Activated T-helper 2 cell treated with anti-CD3 and anti-CD28 coated beads, Interferon-gamma antibody, Interleukin-2, Interleukin-4, amounts not matched to agents 10 μg/mL and 5 μg/mL and 100 μg/mL, durations not matched to agents 14 hours and 24 hours and 36 hours (primary cell): ENCODE results near the gene C2CD4D. TPM values are rescaled to one million over a fixed set of nuclear protein-coding genes. Genes with fewer than 3 reads are reported as not detected.

Source experiments
- DNase-seq: peaks from one replicate; pipeline ENCODE4 v3.0.0; 2021; ENCODE audit warnings: low spot score
- H3K27ac Mint-ChIP-seq: one replicate; pipeline ENCODE4 v1.8.0; 2021; ENCODE audit warnings: mixed read lengths
- H3K27me3 Mint-ChIP-seq: one replicate; pipeline ENCODE4 v1.8.0; 2021; ENCODE audit warnings: low read depth, mixed read lengths
- H3K36me3 Mint-ChIP-seq: one replicate; pipeline ENCODE4 v1.8.0; 2021; ENCODE audit warnings: low read depth, mixed read lengths
- H3K4me1 Mint-ChIP-seq: one replicate; pipeline ENCODE4 v1.8.0; 2021; ENCODE audit warnings: low read depth, mixed read lengths
- H3K4me3 Mint-ChIP-seq: one replicate; pipeline ENCODE4 v1.8.0; 2021; ENCODE audit warnings: low read depth, mild to moderate bottlenecking, moderate library complexity, mixed read lengths
- H3K9me3 Mint-ChIP-seq: one replicate; pipeline ENCODE4 v1.8.0; 2021; ENCODE audit warnings: mixed read lengths
- intact Hi-C: fragments of 100-400 bp; cut with micrococcal nuclease; formaldehyde crosslinking; loops from one replicate; pipeline ENCODE4 v1.15.1; 2023
- total RNA-seq: library from RNA; stranded (reverse); gene quantifications from 2 replicates; pipeline ENCODE4 v1.2.3, GENCODE V29; 2022

C2CD4D gene
- total RNA-seq, 1 donor from 2014 or later = 1.6 TPM

DNA sequence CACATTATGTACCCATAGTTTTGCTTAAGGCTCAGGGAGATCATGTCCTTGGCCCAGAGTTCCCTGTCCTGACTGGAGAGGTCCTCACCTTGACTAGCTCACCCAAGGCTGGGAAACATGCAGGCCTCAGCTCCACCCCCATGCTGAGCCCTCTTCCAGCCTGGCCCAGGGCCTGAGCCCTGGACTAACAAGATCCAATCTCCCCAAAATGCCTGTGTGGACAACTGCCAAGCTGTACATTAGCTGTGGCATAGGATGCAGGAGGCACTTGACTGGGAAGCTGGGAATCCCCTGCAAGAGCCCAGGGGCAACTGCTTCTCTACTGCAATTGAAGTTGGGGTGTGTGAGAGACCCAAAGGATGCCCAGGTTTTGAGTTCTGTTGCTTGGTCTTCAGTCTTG is 36.5 kb downstream of the C2CD4D start:
- Mint-ChIP-seq H3K27me3 (peaks cover 15% of the 10 kb centered on the region), H3K4me3 (no peak overlapping the region), H3K4me1 (no peaks in the 10 kb centered on the region), H3K9me3 (no peaks in the 10 kb centered on the region), H3K36me3 (no peaks in the 10 kb centered on the region), H3K27ac (no peak overlapping the region)
- intact Hi-C loops = no loop called here
- no peak for DNase-seq

DNA sequence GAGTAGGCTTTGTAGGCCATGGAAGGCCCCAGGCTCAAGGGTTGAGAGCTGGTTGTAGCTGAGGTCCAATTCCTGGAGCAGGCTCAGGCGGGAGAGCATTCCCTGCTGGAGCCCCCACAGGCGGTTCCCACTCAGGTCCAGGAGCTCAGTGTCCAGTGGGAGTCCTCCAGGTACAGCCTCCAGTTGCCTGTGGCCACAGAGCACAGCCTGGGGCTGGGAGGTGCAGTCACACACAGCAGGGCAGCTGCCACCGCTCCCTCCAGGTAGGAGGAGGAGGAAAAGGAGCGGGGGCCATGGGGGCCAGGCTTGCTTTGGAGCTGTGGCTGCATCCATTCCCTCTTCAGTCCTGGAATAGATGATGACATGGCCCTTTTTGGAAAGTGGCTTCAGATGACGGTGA is 37.2 kb downstream of the C2CD4D start:
- Mint-ChIP-seq H3K4me3 (no peak overlapping the region), H3K27me3 (peaks cover 12% of the 10 kb centered on the region), H3K9me3 (no peaks in the 10 kb centered on the region), H3K4me1 (no peaks in the 10 kb centered on the region), H3K36me3 (no peaks in the 10 kb centered on the region), H3K27ac (no peak overlapping the region)
- no peak for DNase-seq
- intact Hi-C loops = no loop called here

- intact Hi-C loops = no loop called here
- no peak overlapping the region for H3K4me3 Mint-ChIP-seq
These were observed 37.8 kb downstream of the C2CD4D start for GRCh38 chr1:151801846-151802245.

DNA sequence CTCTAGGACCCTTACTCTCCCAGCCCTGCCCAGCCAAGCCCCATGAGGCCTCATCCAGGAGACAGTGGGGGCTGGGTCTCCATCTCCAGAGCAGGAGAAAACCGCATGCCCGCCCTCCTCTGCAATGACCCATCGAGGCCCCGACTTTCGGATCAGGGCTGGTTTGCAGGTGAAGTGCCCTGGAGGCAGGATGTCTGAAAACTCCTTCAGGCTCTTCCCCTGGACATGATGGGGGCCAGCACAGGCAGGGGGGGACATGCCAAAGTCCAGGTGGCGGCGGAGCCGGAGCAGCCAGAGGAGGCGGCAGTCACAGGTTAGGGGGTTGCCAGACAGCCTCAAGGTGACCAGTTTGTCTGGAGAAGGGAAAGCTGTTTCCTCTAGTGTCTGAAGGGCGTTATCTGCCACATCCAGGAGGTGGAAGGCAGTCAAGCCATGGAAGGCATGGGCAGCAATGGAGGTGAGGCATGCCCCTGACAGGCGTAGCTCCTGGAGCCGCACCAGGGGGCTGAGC is 38.3 kb downstream of the C2CD4D start:
- Mint-ChIP-seq H3K27me3 (peaks cover 12% of the 10 kb centered on the region), H3K4me1 (no peaks in the 10 kb centered on the region), H3K27ac (no peak overlapping the region), H3K4me3 (no peak overlapping the region), H3K36me3 (no peaks in the 10 kb centered on the region), H3K9me3 (no peaks in the 10 kb centered on the region)
- no peak for DNase-seq
- intact Hi-C loops = no loop called here

More at GRCh38 chr1:151801846-151802245, 37.8 kb downstream of the C2CD4D start:
- Mint-ChIP-seq H3K4me1 (no peaks in the 10 kb centered on the region), H3K36me3 (no peaks in the 10 kb centered on the region), H3K9me3 (no peaks in the 10 kb centered on the region), H3K27me3 (peaks cover 12% of the 10 kb centered on the region), H3K27ac (no peak overlapping the region)
- DNase-seq = no peak

GRCh38 chr1:151800830-151801229 is 38.8 kb downstream of the C2CD4D start:
- Mint-ChIP-seq H3K36me3 (no peaks in the 10 kb centered on the region), H3K4me1 (no peaks in the 10 kb centered on the region), H3K27ac (no peak overlapping the region), H3K27me3 (peaks cover 12% of the 10 kb centered on the region), H3K9me3 (no peaks in the 10 kb centered on the region), H3K4me3 (no peak overlapping the region)
- DNase-seq = no peak
- intact Hi-C loops = no loop called here

- intact Hi-C loops = no loop called here
These were observed 40.2 kb downstream of the C2CD4D start for GRCh38 chr1:151799179-151800022.

DNA sequence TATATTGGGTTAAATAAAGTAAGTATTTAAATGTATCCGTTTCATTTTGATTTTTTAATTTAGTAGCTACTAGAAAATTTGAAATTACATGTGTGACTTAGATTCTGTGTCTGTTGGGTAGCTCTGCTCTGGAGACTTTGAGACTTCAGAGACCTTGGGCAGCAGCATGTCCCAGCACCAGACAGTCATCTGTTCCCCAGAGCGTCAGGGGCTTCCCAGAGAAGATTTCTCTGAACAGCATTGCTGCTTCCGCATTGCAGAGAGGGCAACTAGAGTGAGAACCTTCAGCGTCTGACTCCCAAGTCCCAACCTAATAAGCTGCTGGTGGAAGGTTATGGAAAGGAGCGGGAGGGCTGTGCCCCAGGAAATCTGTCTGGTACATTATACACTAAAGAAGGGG is 41.0 kb downstream of the C2CD4D start:
- no peak overlapping the region for H3K27ac Mint-ChIP-seq
- intact Hi-C loops = no loop called here
- no peak overlapping the region for H3K4me3 Mint-ChIP-seq
- DNase-seq = no peak
- no peaks in the 10 kb centered on the region for H3K9me3 Mint-ChIP-seq
- no peaks in the 10 kb centered on the region for H3K4me1 Mint-ChIP-seq
- H3K27me3 Mint-ChIP-seq = peaks cover 7% of the 10 kb centered on the region
- no peaks in the 10 kb centered on the region for H3K36me3 Mint-ChIP-seq

More at GRCh38 chr1:151799179-151800022, 40.2 kb downstream of the C2CD4D start:
- Mint-ChIP-seq H3K4me3 (no peak overlapping the region), H3K9me3 (no peaks in the 10 kb centered on the region), H3K27me3 (peaks cover 7% of the 10 kb centered on the region), H3K27ac (no peak overlapping the region), H3K4me1 (no peaks in the 10 kb centered on the region), H3K36me3 (no peaks in the 10 kb centered on the region)
- no peak for DNase-seq

DNA sequence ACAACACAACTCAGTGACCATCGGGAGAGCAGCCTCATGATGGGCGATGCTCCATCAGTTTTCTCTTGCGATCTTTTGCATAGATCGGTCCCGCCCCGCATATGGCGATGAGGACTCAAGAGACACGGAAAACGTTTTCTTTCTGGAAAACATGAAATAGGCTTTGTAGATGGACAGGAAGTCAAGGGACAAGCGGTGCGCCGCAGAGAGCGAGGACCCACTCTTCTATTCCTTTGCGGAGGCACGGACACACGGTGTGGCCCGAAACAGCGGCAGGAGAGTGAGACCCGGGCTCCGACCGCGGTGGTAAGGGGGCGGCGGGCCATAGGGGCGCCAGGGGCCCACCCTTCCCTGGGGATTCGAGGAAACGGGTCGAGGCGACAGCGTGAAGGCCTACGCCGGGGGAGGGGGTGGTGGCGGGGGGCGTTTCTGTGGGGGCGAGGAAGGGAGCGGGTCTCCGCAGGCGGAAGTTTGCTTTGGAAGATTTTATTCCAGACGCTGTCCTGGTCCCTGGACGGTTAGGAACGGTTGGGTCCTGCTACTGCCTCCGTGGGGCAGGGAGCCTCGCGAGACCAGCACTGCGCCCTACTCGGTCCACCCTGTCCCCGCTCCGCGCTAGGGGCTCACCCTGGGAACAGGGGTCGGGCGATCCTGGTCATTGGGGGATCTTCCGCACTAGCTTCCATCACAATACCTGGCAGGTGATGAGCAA is 48.5 kb downstream of the C2CD4D start:
- peak overlapping the region; percentile 99 for H3K4me3 Mint-ChIP-seq
- intact Hi-C loops = loop anchor here (1.0 to 5.0 kb wide), 4 partner anchors 28 to 509 kb away; partner anchors contain the start of genes C2CD4D, MRPL9, POGZ and ZNF687
- H3K27ac Mint-ChIP-seq = peak overlapping the region; percentile 91
- H3K9me3 Mint-ChIP-seq = no peaks in the 10 kb centered on the region
- peaks cover 24% of the 10 kb centered on the region for H3K4me1 Mint-ChIP-seq
- H3K27me3 Mint-ChIP-seq = peaks cover 1% of the 10 kb centered on the region
- H3K36me3 Mint-ChIP-seq = peaks cover 2% of the 10 kb centered on the region
- DNase-seq = no peak

- intact Hi-C loops = loop anchor here (1.0 to 5.0 kb wide), 4 partner anchors 27 to 508 kb away; partner anchors contain the start of genes C2CD4D, MRPL9, POGZ and ZNF687
- Mint-ChIP-seq H3K4me1 (peaks cover 24% of the 10 kb centered on the region), H3K27ac (peak within 1 kb of the TSS; percentile 91), H3K4me3 (peak within 1 kb of the TSS; percentile 99), H3K27me3 (peaks cover 1% of the 10 kb centered on the region), H3K36me3 (peaks cover 2% of the 10 kb centered on the region), H3K9me3 (no peaks in the 10 kb centered on the region)
- DNase-seq = peak; percentile 99
These were observed 49.3 kb downstream of the C2CD4D start, which contains the start of gene TDRKH for GRCh38 chr1:151790071-151790939. TSS of gene TDRKH (minus strand) at chr1:151790500. CDS start at chr1:151783022, 7,478 bp downstream.

Other genes with a start within 250 kb of the C2CD4D start
- 29.3 and 32.6 TPM in 2 replicates for gene SNX27, start 227.8 kb downstream of the C2CD4D start, total RNA-seq
- not detected in 2 replicates for gene CELF3, start 123.0 kb downstream of the C2CD4D start, total RNA-seq
- not detected in 2 replicates for gene RIIAD1, start 118.3 kb downstream of the C2CD4D start, total RNA-seq
- 141 and 159 TPM in 2 replicates for gene MRPL9, start 76.3 kb downstream of the C2CD4D start, total RNA-seq
- gene TDRKH, start 49.3 kb downstream of the C2CD4D start, total RNA-seq = 18.2 and 18.4 TPM in 2 replicates
- not detected in 2 replicates for gene LINGO4, start 34.4 kb downstream of the C2CD4D start, total RNA-seq
- gene RORC, start 8.0 kb downstream of the C2CD4D start, total RNA-seq = 0.94 and 0.99 TPM in 2 replicates
- gene THEM5, start 13.9 kb upstream of the C2CD4D start, total RNA-seq = not detected in 2 replicates
- 27.2 and 28.0 TPM in 2 replicates for gene THEM4, start 69.7 kb upstream of the C2CD4D start, total RNA-seq
- 145 and 160 TPM in 2 replicates for gene S100A10, start 154.0 kb upstream of the C2CD4D start, total RNA-seq
- 277 and 295 TPM in 2 replicates for gene S100A11, start 197.2 kb upstream of the C2CD4D start, total RNA-seq
- gene TCHHL1, start 249.2 kb upstream of the C2CD4D start, total RNA-seq = not detected in 2 replicates